Breast epithelium (tissue), 3 donors: Measurements from ENCODE around the gene ASCC3.

Experiments
- CTCF ChIP-seq, 3 donors: fragments of 450-650 bp; IDR thresholded peaks; one replicate each; pipeline ENCODE4 v1.5.1; 2016 to 2017; ENCODE audit warnings: antibody characterized with exemption in 3 of 3, mild to moderate bottlenecking in 3 of 3, moderate library complexity in 3 of 3
- POLR2AphosphoS5 ChIP-seq, 3 donors: sonication (generic); formaldehyde crosslinking; IDR thresholded peaks; one replicate each; pipeline ENCODE4 v1.6.1; 2017; ENCODE audit warnings: antibody characterized with exemption in 3 of 3

GRCh38 chr6:100706491-100706890, 174.6 kb downstream of the ASCC3 start:
- no peak for TF ChIP-seq CTCF (IDR thresholded peaks at IDR 0.05)
- TF ChIP-seq POLR2AphosphoS5 (IDR thresholded peaks at IDR 0.05): no peak
